OCI-LY7 (cell line): ENCODE data around the gene CENPK. TPM values are rescaled to one million over a fixed set of nuclear protein-coding genes. Genes with fewer than 3 reads are reported as not detected.

Source experiments
- BruUV-seq: library from RNA; stranded (reverse); fragments of 400-500 nt; replicated peaks from 2 replicates; lab custom pipeline; 2021; lab: Mats Ljungman, UMichigan
- CTCF ChIA-PET: fragments of 300-600 bp; sonication (Branson Sonifier 250); formaldehyde crosslinking; loops from one replicate; lab custom pipeline; 2022; ENCODE audit warnings: antibody characterized with exemption; ENCODE audit not compliant: unreplicated experiment; lab: Charles Lee
- POLR2A ChIA-PET: fragments of 300-600 bp; sonication (Branson Sonifier 250); formaldehyde crosslinking; loops from one replicate; lab custom pipeline; 2022; ENCODE audit warnings: antibody characterized with exemption; lab: Charles Lee
- DNase-seq: peaks from one replicate; pipeline ENCODE4 v3.0.0-alpha.2; 2015; ENCODE audit warnings: low spot score
- H2AFZ ChIP-seq: fragments of 200-600 bp; sonication (generic), shearing (Covaris generic); 2 replicates; pipeline ENCODE4 v1.6.1; 2014; ENCODE audit warnings: mild to moderate bottlenecking, antibody characterized with exemption, low read length, moderate library complexity
- H3K27ac ChIP-seq: fragments of 200-600 bp; sonication (generic); 2 replicates; pipeline ENCODE4 v1.5.1; 2014; ENCODE audit warnings: mixed run types, low read depth, mild to moderate bottlenecking, moderate library complexity, low read length, inconsistent platforms; ENCODE audit not compliant: poor library complexity, severe bottlenecking
- H3K36me3 ChIP-seq: fragments of 200-600 bp; sonication (generic); 2 replicates; pipeline ENCODE4 v1.6.1; 2014; ENCODE audit warnings: mild to moderate bottlenecking, antibody characterized with exemption, low read length, moderate library complexity, mixed read lengths; ENCODE audit not compliant: insufficient read depth
- H3K4me1 ChIP-seq: fragments of 200-600 bp; sonication (generic); 2 replicates; pipeline ENCODE4 v1.5.1; 2014; ENCODE audit warnings: mild to moderate bottlenecking, low read length; ENCODE audit not compliant: insufficient read depth, poor library complexity, severe bottlenecking
- H3K4me2 ChIP-seq: fragments of 200-600 bp; sonication (generic); 2 replicates; pipeline ENCODE4 v1.6.1; 2014; ENCODE audit warnings: mild to moderate bottlenecking, low read length
- H3K4me3 ChIP-seq: fragments of 200-600 bp; sonication (generic); 2 replicates; pipeline ENCODE4 v1.5.1; 2014; ENCODE audit warnings: mild to moderate bottlenecking, low read depth, low read length; ENCODE audit not compliant: poor library complexity, severe bottlenecking
- H3K79me2 ChIP-seq: fragments of 200-600 bp; sonication (generic); 2 replicates; pipeline ENCODE4 v1.6.1; 2016; ENCODE audit warnings: low read depth, mild to moderate bottlenecking, low read length, moderate library complexity, mixed read lengths; ENCODE audit not compliant: insufficient read depth
- H3K9me2 ChIP-seq: fragments of 200-600 bp; sonication (generic); 2 replicates; pipeline ENCODE4 v1.6.1; 2016; ENCODE audit warnings: mild to moderate bottlenecking, low read length, mixed read lengths; ENCODE audit not compliant: insufficient read depth
- H3K9me3 ChIP-seq: fragments of 200-600 bp; sonication (generic); 2 replicates; pipeline ENCODE4 v1.6.1; 2014; ENCODE audit warnings: mild to moderate bottlenecking, mixed run types, low read length, mixed read lengths
- H4K20me1 ChIP-seq: fragments of 200-600 bp; sonication (generic); 2 replicates; pipeline ENCODE4 v1.6.1; 2014; ENCODE audit warnings: mild to moderate bottlenecking, antibody characterized with exemption, low read length, moderate library complexity, mixed read lengths; ENCODE audit not compliant: insufficient read depth
- CTCF ChIP-seq: fragments of 200-600 bp; sonication (generic); conservative IDR thresholded peaks from 2 replicates; pipeline ENCODE4 v1.5.1; 2014; ENCODE audit warnings: mild to moderate bottlenecking, antibody characterized with exemption, low read length, moderate library complexity, mixed read lengths
- EZH2phosphoT487 ChIP-seq: fragments of 200-600 bp; sonication (generic); IDR thresholded peaks from 2 replicates; pipeline ENCODE4 v1.6.1; 2018; ENCODE audit warnings: low read depth, borderline replicate concordance, mild to moderate bottlenecking, mixed run types, antibody characterized with exemption, low read length, moderate library complexity, mixed read lengths
- intact Hi-C: fragments of 100-400 bp; cut with micrococcal nuclease; formaldehyde crosslinking; loops from one replicate; pipeline ENCODE4 v1.10.0; 2022; ENCODE audit not compliant: unreplicated experiment
- total RNA-seq, 2 experiments: library from RNA; depleted of rRNA in 1 of 2; stranded (reverse); fragments of >200 nt in 1 of 2; shearing (Covaris generic) in 1 of 2; gene quantifications; 2 replicates each; pipeline ENCODE4 v1.2.3, GENCODE V29; 2014 to 2022

Gene CENPK
- total RNA-seq, 2 experiments from 2014 or later = 52.6 to 90.0 TPM

GRCh38 chr5:65512170-65512937 lies 50.6 kb downstream of the CENPK start:
- Histone ChIP-seq H3K27ac (no peak overlapping the region), H3K9me2 (no peaks in the 10 kb centered on the region), H3K36me3 (peaks cover 13% of the 10 kb centered on the region), H3K4me1 (no peaks in the 10 kb centered on the region), H4K20me1 (no peaks in the 10 kb centered on the region), H3K9me3 (no peaks in the 10 kb centered on the region), H3K4me2 (no peak overlapping the region), H2AFZ (no peak overlapping the region), H3K4me3 (no peak overlapping the region), H3K79me2 (no peaks in the 10 kb centered on the region)
- TF ChIP-seq CTCF = no peak
- no peak for TF ChIP-seq EZH2phosphoT487
- ChIA-PET CTCF (no interaction called here), POLR2A (interaction anchor here (0.6 kb wide), 1 partner anchor 292 kb away, joined by 3 read pairs; no protein-coding TSS in a partner anchor)
- intact Hi-C loops = no loop called here
- DNase-seq = no peak
- BruUV-seq = no TSS peak

GRCh38 chr5:65508978-65509377 lies 54.0 kb downstream of the CENPK start:
- Histone ChIP-seq H4K20me1 (no peaks in the 10 kb centered on the region), H3K9me3 (no peaks in the 10 kb centered on the region), H3K4me1 (no peaks in the 10 kb centered on the region), H3K27ac (no peak overlapping the region), H3K4me3 (no peak overlapping the region), H3K36me3 (no peaks in the 10 kb centered on the region), H3K4me2 (no peak overlapping the region), H3K9me2 (no peaks in the 10 kb centered on the region), H3K79me2 (no peaks in the 10 kb centered on the region), H2AFZ (no peak overlapping the region)
- intact Hi-C loops = no loop called here
- no peak for DNase-seq
- CTCF ChIA-PET = no interaction called here
- no TSS peak for BruUV-seq
- TF ChIP-seq CTCF = no peak
- TF ChIP-seq EZH2phosphoT487 = no peak
- POLR2A ChIA-PET = no interaction called here

- Histone ChIP-seq H3K4me1 (no peaks in the 10 kb centered on the region), H3K9me3 (no peaks in the 10 kb centered on the region), H2AFZ (no peak overlapping the region), H3K9me2 (no peaks in the 10 kb centered on the region), H3K36me3 (no peaks in the 10 kb centered on the region), H4K20me1 (no peaks in the 10 kb centered on the region), H3K79me2 (no peaks in the 10 kb centered on the region), H3K4me3 (no peak overlapping the region), H3K4me2 (no peak overlapping the region), H3K27ac (no peak overlapping the region)
- CTCF ChIA-PET = no interaction called here
- no TSS peak for BruUV-seq
- DNase-seq = no peak
- TF ChIP-seq EZH2phosphoT487 (no peak), CTCF (no peak)
- intact Hi-C loops = no loop called here
- POLR2A ChIA-PET = interaction anchor here (0.6 kb wide), 1 partner anchor 543 kb away, joined by 3 read pairs; no protein-coding TSS in a partner anchor
Measured at GRCh38 chr5:65506961-65507360, 56.0 kb downstream of the CENPK start.
